HG02938 (cell line): Measurements from ENCODE around the gene F7.

Experiments
- ATAC-seq: cut with Tn5 transposase; IDR thresholded peaks from one replicate; pipeline ENCODE4 v1.9.1; 2021; ENCODE audit warnings: mild to moderate bottlenecking, moderate library complexity; ENCODE audit not compliant: unreplicated experiment

F7 gene

GRCh38 chr13:113086031-113086750 lies 19.4 kb upstream of the F7 start:
- no peak for ATAC-seq

DNA sequence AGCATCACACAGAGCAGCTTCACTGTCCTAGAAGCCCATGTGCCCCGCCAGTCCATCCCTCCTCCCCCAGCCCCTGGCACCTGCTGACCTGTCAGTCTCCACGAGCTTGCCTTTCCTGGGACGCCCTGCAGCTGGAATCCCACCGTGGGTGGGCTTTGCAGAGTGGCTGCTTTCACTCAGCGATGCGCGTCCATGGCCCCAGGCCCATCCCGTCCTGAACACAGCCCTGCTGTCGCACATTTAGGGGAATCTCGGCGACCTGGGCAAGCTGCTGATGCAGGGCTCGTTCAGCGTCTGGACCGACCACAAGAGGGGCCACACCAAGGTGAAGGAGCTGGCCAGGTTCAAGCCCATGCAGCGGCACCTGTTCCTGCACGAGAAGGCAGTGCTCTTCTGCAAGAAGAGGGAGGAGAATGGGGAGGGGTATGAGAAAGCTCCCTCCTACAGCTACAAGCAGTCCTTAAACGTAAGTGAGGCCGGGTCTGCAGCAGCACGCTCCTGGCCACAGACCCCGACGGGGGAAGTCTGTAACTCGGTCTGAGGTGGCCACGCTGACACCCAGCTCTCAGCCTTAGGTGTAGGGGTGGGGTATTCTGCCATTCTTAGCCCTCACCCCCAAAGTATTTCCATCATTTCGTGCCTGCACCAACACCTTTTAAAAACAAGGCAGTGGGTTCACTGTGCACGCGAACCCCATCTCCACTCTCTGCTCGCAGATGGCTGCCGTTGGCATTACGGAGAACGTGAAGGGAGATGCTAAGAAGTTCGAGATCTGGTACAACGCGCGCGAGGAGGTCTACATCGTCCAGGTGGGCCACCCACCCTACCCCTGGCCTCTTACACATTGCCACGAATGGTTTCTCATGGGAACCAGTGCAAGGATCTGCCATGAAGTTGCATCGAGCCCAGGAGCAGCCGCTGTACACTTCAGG lies 18.3 kb upstream of the F7 start:
- ATAC-seq = no peak

DNA sequence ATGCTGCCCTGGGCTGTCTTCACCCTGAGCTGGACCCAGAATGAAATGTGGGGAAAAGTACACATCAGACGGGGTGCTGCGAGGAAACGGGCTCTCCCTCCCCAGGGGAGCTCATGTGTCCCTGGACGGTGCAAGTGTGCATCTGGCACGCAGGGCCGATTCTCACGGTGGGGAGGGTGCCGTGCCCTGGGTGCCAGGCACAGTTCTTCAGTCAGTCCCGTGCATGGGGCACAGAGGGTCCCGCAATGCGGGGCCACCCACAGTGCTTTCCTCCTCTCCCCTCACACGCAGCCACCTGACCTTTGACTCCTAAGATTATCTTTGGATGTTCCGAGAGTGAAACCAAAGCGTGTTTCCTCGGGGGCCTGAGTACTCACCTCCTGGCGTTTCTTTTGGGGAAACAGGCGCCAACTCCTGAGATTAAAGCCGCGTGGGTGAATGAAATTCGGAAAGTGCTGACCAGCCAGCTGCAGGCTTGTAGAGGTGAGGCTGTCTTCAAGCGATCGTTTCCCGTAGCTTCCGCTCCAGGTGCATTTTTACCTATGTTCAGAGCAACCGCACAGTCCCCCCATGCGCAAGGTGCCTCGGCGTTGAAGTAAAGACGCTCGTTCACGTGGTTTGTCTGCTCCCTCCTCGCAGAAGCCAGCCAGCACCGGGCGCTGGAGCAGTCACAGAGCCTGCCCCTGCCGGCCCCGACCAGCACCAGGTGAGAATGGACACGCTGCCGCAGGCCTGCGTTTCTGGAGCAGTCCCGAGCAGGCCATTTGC lies 17.5 kb upstream of the F7 start:
- ATAC-seq = no peak

GRCh38 chr13:113088691-113089020 lies 16.9 kb upstream of the F7 start:
- no peak for ATAC-seq

DNA sequence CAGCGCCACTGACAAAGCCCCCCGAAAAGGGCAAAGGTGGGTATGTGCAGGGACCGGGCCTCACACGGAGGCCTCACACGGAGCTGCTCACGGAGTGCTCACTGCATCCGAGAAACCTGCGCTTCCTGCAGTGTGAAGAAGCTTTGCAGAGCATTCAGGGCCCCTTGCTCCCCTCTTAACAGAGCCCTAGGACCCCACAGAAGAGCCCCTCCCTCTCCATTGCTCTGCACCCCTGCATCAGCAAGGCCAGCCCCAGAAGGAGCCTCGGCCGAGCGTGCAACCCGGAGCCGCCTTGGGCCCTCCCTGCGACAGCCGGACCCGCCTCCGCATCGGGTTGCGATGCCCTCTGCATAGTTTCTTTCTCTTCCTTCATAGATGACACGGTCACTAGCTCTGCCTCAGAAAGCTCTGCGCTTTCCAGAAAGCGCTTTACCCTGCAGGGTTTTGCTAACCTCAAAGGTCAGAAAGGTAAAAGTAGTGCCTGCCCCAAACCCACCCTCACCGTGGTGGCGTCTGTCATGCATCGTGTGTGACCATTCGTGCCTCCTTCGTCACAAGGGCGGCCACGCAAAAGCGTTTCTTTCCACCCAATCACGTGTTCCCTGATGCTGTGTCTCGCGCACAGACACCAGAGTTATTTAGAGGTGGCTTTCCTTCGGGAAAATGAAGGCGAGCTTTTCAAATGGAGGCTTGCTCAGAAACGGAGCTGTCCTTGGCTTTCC lies 15.7 kb upstream of the F7 start:
- no peak for ATAC-seq

GRCh38 chr13:113090415-113090770 lies 15.2 kb upstream of the F7 start:
- no peak for ATAC-seq

DNA sequence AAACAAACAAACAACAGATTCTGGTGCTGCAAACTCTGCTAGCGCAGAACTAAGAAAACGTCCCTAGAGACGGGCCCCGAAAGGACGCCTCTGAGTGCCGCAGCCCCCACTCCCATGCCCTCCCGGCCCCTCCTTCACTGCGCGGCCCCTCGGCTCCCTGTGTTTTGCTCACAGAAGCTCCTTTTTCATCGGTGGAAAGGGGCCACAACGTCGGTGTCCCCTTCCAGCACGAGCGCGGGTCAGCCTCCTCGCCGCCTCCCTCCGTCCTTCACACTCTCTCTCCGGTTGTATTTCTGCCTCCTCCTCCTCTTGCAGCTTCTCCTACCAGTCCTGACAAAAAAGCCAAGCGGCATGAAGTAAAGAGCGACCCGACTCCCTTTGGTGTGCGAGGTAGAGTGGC lies 14.8 kb upstream of the F7 start:
- ATAC-seq = no peak

- ATAC-seq = no peak
Measured at GRCh38 chr13:113091211-113091771, 14.3 kb upstream of the F7 start.

DNA sequence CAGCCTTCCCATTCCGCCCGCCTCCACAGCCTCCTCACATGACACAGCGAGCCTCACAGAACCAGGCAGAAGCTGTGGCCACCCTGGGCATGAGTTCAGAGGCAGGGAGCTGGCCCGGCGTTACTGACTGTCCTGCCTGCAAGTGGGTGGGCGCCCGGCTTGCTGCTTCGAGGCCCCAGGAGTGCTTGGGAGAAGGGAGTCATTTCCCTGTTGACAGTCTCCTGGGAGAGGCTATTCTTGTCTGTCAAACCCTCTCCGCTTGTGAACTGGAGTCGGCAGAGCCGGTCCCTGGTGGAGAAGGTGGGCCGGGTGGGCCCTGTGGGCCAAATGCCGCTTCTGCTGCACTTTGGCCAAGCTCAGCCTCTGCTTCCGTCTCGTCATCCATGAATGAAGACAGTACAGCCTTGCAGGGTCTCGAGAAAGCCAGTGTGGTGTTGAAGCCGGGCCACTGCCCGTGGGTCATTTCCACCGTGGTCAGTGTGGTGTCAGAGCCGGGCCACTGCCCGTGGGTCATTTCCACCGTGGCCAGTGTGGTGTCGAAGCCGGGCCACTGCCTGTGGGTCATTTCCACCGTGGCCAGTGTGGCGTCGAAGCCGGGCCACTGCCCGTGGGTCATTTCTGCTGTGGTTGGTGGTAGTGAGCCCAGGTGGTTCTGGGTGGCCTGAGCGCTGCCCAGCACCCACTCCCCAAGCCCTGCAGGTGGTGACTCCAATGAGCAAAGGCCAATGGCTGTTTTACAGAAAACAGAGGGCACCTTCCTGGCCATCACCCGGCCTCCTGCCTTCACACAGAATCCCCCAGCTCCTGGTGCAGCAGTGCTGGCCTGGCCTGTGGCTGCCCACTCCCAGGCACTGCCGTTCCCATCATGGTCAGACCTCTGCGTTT lies 13.5 kb upstream of the F7 start:
- ATAC-seq = no peak

DNA sequence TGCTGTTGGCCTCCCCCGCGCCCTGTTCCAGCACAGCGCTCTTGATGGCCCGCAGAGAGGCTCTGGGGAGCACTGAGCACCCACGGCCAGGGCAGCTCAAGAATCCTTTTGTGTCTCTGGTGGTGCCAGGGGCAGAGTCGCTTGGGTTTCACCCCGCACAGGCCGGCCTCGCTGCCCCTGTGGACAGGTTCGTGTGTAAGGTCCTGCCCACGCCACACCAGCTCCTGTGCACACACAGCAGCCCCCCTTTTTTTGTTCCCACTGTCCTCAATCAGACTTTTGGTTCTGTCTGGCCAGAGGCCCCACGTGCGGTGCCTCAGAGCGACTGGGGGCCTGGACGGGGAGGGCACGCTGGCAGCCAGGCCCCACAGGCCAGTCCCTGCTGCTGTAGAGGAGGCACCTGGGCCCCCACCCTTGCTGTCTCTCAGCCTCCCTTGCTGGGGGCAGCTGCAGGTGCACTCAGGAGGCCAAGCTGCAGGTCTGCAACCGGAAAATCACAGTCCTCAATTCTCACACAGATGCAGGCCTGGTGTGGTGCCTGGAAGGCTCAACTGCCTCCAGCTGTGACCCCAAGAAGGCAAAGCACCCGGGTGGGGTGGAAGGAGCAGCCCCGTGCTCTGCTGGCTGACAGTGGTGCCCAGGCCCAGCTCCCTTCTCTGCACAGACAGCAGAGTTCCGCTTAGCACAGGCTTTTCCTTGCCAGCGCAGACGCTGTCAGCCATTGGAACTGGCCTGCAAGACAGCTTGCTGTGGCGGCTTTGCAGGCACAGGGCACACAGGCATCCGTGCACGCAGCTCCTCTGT lies 12.6 kb upstream of the F7 start:
- ATAC-seq = no peak

DNA sequence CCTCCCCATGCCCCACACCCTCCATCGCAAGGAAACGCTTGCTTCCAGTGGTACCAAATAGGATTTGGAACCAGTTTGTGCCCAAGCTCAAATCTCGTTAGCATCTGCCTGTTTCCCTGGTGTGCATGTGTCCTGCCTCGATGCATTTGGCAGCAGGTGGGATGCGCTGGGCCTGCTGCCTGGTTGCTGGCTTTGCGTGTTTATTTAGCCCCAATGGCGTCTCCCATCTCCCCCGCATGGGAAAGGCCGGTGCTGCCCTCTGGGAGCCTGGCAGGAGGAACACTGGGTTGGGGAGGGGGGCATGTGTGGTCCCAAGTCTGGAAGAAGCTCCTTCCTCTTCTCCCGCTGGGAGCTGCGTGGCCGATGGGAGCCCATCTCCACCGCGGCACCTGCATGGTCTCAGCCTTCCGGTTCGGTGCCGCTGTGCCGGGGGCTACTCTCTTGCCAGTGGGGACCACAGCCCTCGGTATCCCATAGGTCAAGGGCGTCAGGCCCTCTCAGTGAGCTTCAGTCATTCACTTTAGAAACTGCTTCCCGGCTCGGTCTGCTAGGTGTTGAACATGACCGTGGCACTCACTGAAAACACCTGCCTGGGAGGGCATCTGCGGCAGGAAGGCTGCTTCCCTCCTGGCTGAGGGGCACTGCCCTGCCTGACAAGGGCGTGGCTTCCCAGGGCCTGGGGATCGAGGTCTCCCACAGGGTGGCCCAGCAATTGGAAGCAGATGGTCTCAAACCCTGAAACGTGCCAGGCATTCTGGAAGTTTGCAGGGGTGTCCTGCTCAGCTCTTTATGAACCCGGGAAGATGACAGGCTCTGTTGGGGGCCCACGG lies 11.8 kb upstream of the F7 start:
- no peak for ATAC-seq

- ATAC-seq = no peak
Measured at GRCh38 chr13:113094410-113094800, 11.2 kb upstream of the F7 start.

GRCh38 chr13:113095146-113096051 lies 10.2 kb upstream of the F7 start:
- ATAC-seq = no peak

GRCh38 chr13:113096052-113096744 lies 9.4 kb upstream of the F7 start:
- no peak for ATAC-seq

DNA sequence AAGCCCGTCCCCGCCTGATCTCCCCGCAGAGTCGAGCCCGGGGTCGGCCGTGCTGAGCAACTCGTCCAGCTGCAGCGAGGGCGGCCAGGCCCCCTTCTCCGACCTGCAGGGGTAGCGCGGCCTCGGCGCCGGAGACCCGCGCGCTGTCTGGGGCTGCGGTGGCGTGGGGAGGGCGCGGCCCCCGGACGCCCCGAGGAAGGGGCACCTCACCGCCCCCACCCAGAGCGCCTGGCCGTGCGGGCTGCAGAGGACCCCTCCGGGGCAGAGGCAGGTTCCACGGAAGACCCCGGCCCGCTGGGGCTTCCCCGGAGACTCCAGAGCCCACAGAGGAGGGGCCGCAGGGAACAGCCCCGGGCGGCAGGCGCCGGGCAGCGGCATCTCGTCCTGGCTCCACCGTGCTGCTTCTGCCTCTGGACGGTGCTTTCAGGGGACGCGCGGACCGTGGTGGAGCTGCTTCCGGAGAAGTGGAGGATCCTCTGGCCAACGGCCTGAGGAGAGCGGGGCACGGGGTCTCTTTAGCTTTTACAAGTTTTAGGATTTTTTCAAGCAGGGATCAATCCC lies 8.8 kb upstream of the F7 start:
- no peak for ATAC-seq

DNA sequence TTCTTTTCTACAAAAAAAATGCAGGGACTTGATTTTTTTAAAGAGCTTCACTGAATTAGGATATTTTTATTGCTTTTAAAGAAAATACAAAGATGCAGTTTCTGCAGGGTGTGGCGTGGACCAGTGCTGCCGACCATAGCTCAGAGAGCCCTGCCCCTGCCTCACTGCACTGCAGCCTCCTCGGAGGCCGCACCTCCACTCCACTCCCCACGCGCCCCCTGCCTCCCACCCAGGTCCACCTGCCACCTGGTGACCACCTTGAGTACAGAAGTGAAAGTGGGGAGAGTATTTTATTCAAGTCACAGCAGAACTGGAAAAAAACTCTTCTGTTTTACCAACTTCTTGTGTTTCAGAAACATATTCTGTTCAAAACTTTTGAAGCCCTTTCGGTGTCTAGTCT lies 7.9 kb upstream of the F7 start:
- ATAC-seq = no peak
